Measurements from ENCODE around the gene ZBP1.

Gene ZBP1

DNA sequence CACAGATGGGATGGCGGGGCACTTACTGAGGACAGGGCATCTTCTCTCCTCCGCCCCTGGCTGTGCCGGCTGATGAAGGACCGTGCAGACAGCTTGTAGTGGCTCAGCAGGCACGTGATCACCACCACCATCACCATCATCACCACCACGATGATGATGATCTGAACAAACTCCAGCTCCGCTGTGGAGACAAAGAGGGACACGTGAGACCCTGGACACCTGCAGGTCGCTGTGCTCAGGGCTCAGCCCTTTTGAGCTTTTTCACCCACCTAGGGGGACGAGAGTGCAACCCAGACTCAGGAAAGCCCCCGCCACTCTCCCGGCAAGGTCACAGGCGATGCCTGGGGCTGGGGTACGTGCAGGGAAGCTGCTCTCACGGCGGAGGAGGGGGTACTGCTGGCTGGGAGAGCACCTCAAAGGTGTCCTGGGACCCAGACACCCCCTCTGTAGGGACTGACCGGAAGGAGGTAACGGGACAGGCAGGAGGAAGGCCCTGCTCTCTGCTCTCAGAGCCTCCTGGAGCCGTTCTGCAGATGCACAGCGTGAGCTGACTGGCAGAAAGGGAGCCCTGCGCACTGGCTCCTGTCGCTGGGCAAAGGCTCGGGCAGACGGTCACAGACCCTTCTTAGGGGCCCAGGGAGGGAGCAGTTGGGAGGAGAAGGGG lies 39.4 kb upstream of the ZBP1 start:
- H3K27ac ChIP-seq (ENCODE audit: low read depth, low read length) = no peak overlapping the region
- no peaks in the 10 kb centered on the region; the same call in 1 of the 2 replicates for H3K79me2 ChIP-seq (ENCODE audit: control insufficient read depth, low read length)
- H3F3A ChIP-seq (ENCODE audit: control insufficient read depth, insufficient read depth) = no peaks in the 10 kb centered on the region
- H3K4me1 ChIP-seq (ENCODE audit: control insufficient read depth, low read length) = peaks cover 30% of the 10 kb centered on the region
- H4K20me1 ChIP-seq (ENCODE audit: control insufficient read depth, insufficient read depth, low read depth, low read length) = no peaks in the 10 kb centered on the region; the same call in 1 of the 2 replicates
- H3K27me3 ChIP-seq (ENCODE audit: control insufficient read depth, low read length) = no peaks in the 10 kb centered on the region
- no peak overlapping the region for H3K4me2 ChIP-seq (ENCODE audit: low read length)
- peaks cover 8% of the 10 kb centered on the region for H3K36me3 ChIP-seq (ENCODE audit: control insufficient read depth, low read length)
- no peaks in the 10 kb centered on the region for H3K9me2 ChIP-seq (replicated peaks; ENCODE audit: control insufficient read depth, low read length)
- H3K9me3 ChIP-seq (ENCODE audit: control insufficient read depth, insufficient read depth, low read length) = no peaks in the 10 kb centered on the region
- no peak overlapping the region for H3K4me3 ChIP-seq (ENCODE audit: low read length)
- TF ChIP-seq, protein P1, sequence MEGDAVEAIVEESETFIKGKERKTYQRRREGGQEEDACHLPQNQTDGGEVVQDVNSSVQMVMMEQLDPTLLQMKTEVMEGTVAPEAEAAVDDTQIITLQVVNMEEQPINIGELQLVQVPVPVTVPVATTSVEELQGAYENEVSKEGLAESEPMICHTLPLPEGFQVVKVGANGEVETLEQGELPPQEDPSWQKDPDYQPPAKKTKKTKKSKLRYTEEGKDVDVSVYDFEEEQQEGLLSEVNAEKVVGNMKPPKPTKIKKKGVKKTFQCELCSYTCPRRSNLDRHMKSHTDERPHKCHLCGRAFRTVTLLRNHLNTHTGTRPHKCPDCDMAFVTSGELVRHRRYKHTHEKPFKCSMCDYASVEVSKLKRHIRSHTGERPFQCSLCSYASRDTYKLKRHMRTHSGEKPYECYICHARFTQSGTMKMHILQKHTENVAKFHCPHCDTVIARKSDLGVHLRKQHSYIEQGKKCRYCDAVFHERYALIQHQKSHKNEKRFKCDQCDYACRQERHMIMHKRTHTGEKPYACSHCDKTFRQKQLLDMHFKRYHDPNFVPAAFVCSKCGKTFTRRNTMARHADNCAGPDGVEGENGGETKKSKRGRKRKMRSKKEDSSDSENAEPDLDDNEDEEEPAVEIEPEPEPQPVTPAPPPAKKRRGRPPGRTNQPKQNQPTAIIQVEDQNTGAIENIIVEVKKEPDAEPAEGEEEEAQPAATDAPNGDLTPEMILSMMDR (IDR thresholded peaks at IDR 0.05; ENCODE audit: low read depth, low read length, poor library complexity, severe bottlenecking) = no peak
- TF ChIP-seq EZH2phosphoT487 (IDR thresholded peaks at IDR 0.05; ENCODE audit: borderline replicate concordance, low read length) = no peak

DNA sequence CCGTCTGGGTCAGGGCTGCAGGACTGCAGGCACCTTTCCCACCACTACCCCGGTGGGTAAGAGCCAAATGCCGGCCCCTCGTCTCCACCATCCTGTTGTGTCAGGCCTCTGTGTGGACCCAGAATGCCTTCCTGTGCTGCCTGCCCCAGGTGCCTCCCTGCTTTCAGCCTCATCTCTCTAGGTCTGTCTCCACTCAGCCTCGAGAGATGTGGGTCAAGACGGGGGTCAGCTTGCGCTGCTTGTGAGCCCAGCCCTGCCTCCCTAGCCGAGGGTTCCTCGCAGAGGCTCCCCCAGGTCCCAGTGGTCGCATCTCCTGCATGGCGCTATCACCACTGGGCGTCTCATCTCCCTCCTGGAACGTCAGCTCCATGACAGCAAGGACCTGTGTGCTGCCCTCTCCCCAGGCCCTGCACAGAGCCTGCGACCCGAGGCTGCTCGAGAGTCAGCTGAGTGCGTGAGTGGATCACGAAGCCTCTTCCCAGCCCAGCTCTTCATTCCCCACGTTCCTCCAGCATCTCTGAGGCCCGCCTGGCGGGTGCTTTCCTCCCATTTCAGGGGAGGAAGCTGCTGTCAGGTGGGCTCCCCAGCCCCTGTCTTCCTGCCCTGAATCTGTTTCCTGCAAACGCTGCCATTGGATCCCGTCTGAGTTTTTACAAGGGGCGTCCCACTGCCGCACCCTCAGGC lies 38.7 kb upstream of the ZBP1 start:
- Histone ChIP-seq H3K79me2 (ENCODE audit: control insufficient read depth, low read length) (no peaks in the 10 kb centered on the region; the same call in 1 of the 2 replicates), H3K4me2 (ENCODE audit: low read length) (peak overlapping the region; percentile 61), H3K27me3 (ENCODE audit: control insufficient read depth, low read length) (no peaks in the 10 kb centered on the region), H3K4me1 (ENCODE audit: control insufficient read depth, low read length) (peaks cover 34% of the 10 kb centered on the region), H3K9me3 (ENCODE audit: control insufficient read depth, insufficient read depth, low read length) (no peaks in the 10 kb centered on the region), H3F3A (ENCODE audit: control insufficient read depth, insufficient read depth) (no peaks in the 10 kb centered on the region), H4K20me1 (ENCODE audit: control insufficient read depth, insufficient read depth, low read depth, low read length) (no peaks in the 10 kb centered on the region), H3K36me3 (ENCODE audit: control insufficient read depth, low read length) (peaks cover 8% of the 10 kb centered on the region), H3K4me3 (ENCODE audit: low read length) (no peak overlapping the region), H3K9me2 (replicated peaks; ENCODE audit: control insufficient read depth, low read length) (no peaks in the 10 kb centered on the region), H3K27ac (ENCODE audit: low read depth, low read length) (peak overlapping the region; percentile 55; the same call in 1 of the 2 replicates)
- TF ChIP-seq, protein P1 (IDR thresholded peaks at IDR 0.05; ENCODE audit: low read depth, low read length, poor library complexity, severe bottlenecking) = no peak
- TF ChIP-seq EZH2phosphoT487 (IDR thresholded peaks at IDR 0.05; ENCODE audit: borderline replicate concordance, low read length) = no peak

DNA sequence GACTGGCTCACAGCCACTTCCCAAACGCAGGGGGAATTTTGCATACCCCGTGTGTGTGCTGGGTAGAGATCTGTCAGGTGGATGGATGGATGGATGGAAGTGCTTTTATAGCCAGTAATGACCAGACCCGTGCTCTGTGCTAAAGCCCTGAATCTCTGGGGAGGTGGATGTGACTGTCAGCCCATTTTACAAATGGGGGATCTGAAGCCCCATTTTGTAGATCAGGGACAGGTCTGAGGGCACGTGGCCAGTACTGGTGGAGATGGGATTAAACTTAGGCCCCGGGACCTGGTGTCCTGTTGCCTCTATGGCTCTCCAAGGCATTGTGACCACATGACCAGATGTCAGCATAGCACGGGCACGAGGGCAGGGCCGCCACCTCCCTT lies 38.2 kb upstream of the ZBP1 start:
- H3K9me2 ChIP-seq (replicated peaks; ENCODE audit: control insufficient read depth, low read length) = no peaks in the 10 kb centered on the region
- H3K4me3 ChIP-seq (ENCODE audit: low read length) = peak overlapping the region; percentile 36
- no peaks in the 10 kb centered on the region for H3K9me3 ChIP-seq (ENCODE audit: control insufficient read depth, insufficient read depth, low read length)
- no peaks in the 10 kb centered on the region for H3F3A ChIP-seq (ENCODE audit: control insufficient read depth, insufficient read depth)
- peak overlapping the region; percentile 61 for H3K4me2 ChIP-seq (ENCODE audit: low read length)
- H4K20me1 ChIP-seq (ENCODE audit: control insufficient read depth, insufficient read depth, low read depth, low read length) = no peaks in the 10 kb centered on the region
- H3K4me1 ChIP-seq (ENCODE audit: control insufficient read depth, low read length) = peaks cover 34% of the 10 kb centered on the region
- no peak for TF ChIP-seq EZH2phosphoT487 (IDR thresholded peaks at IDR 0.05; ENCODE audit: borderline replicate concordance, low read length)
- TF ChIP-seq, protein P1 (IDR thresholded peaks at IDR 0.05; ENCODE audit: low read depth, low read length, poor library complexity, severe bottlenecking) = no peak
- no peaks in the 10 kb centered on the region for H3K27me3 ChIP-seq (ENCODE audit: control insufficient read depth, low read length)
- H3K27ac ChIP-seq (ENCODE audit: low read depth, low read length) = peak overlapping the region; percentile 55
- H3K36me3 ChIP-seq (ENCODE audit: control insufficient read depth, low read length) = peaks cover 8% of the 10 kb centered on the region
- H3K79me2 ChIP-seq (ENCODE audit: control insufficient read depth, low read length) = no peaks in the 10 kb centered on the region; the same call in 1 of the 2 replicates
